ENCODE measurements around the gene NECTIN2. TPM values are rescaled to one million over a fixed set of nuclear protein-coding genes. Genes with fewer than 3 reads are reported as not detected.
"Not testable (repeated sequence)": the region's sequence is repeated elsewhere in the genome, so short reads cannot be mapped to it uniquely, and the experiment has no call there.

The NECTIN2 gene
- polyA plus RNA-seq, 3 donors from 2014 or later = 0.09 to 0.34 TPM; not detected in 1

DNA sequence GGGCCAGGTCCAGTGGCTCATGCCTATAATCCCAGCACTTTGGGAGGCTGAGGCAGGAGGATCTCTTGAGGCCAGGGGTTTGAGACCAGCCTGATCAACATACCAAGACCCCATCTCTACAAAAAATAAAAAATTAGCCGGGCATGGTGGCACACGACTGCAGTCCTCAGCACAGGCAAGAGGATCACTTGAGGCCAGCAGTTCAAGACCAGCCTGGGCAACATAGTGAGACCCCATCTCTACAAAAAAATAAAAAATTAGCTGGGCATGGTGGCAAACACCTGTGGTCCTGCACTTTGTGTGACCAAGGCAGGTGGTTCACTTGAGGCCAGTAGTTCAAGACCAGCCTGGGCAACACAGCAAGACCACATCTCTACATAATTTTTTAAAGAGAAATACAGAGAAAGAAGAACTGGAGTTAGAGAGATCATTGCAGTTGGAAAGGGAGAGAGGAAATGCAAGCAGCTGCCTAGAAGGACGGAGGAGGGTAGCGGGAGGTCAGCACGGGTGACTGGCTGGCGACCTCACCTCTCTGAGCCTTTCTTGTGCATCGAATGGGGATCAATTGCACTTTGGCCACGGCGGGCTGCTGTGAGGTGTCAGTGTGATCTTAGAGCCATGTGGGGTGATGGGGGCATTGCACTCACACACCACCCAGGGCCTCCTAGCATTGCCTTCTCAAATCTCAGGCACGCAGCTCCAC lies 23.3 kb upstream of the NECTIN2 start:
- H3K27ac Mint-ChIP-seq = no peak overlapping the region
- DNase-seq = no peak
- no peaks in the 10 kb centered on the region for H3K4me1 Mint-ChIP-seq

DNA sequence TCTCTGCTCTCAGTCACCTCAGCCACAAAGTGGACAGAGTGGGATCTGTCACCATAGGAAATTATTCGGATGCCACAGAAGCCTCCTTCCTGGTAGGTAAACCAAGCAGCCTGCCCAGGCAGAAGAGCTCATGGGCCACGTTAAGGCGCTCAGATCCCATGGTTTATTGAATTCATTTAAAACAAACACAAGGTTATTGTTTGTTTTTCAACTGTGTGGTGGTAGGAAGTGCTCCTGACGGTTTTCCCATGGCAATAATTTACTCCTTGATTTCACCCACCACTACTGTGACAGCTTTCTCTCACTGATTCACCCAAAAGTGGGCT lies 22.8 kb upstream of the NECTIN2 start:
- DNase-seq = no peak
- H3K27ac Mint-ChIP-seq = no peak overlapping the region
- H3K4me1 Mint-ChIP-seq = no peaks in the 10 kb centered on the region
- no peaks in the 10 kb centered on the region for H3K36me3 Mint-ChIP-seq
- H3K4me3 Mint-ChIP-seq = no peak overlapping the region
- H3K27me3 Mint-ChIP-seq (ENCODE audit: low read depth in 3 of 3) = peaks cover 2 to 8% (median 4%) of the 10 kb centered on the region in 3 donors
- no peaks in the 10 kb centered on the region for H3K9me3 Mint-ChIP-seq

More for the DNA sequence above, 23.3 kb upstream of the NECTIN2 start:
- Mint-ChIP-seq H3K27me3 (ENCODE audit: low read depth in 3 of 3) (peaks cover 2 to 9% (median 4%) of the 10 kb centered on the region in 3 donors), H3K4me3 (no peak overlapping the region), H3K36me3 (no peaks in the 10 kb centered on the region), H3K9me3 (no peaks in the 10 kb centered on the region)

DNA sequence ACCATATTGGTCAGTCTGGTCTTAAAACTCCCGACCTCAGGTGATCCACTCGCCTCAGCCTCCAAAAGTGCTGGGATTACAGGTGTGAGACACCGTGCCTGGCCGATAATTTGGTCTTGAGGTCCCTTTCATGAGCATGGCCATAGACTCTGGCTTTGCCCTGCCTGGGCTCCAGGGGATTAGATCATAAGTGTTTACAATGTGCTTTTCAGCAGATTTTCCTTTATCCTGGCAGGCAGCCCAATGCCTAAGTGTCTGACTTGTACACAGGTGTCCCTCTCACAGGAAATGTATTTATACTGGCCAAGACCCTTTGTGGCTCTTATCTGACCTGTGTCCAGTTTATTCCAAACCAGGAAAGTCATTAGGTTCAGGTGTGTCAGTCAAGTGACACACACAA lies 21.3 kb upstream of the NECTIN2 start:
- H3K27ac Mint-ChIP-seq = no peak overlapping the region
- no peak overlapping the region for H3K4me3 Mint-ChIP-seq
- peaks cover 2 to 8% (median 5%) of the 10 kb centered on the region in 3 donors for H3K27me3 Mint-ChIP-seq (ENCODE audit: low read depth in 3 of 3)
- no peaks in the 10 kb centered on the region for H3K9me3 Mint-ChIP-seq
- H3K4me1 Mint-ChIP-seq = no peaks in the 10 kb centered on the region
- H3K36me3 Mint-ChIP-seq = no peaks in the 10 kb centered on the region
- DNase-seq = no peak

DNA sequence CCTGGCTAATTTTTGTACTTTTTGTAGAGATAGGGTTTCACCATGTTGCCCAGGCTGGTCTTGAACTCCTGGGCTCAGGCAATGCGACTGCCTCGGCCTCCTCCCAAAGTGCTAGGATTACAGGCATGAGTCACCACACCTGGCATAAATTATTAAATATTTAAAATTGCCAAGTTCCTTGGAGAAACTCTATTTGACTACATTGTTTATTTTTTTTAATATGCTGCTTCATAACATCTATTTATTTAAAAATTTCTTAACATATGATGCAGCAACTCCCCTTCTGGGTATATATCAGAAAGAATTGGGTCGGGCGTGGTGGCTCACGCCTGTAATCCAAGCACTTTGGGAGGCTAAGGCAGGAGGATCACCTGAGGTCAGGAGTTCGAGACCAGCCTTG lies 13.2 kb upstream of the NECTIN2 start:
- peaks cover 3 to 12% (median 6%) of the 10 kb centered on the region in 3 donors for H3K27me3 Mint-ChIP-seq (ENCODE audit: low read depth in 3 of 3)
- H3K9me3 Mint-ChIP-seq, H3K27ac Mint-ChIP-seq: not testable (repeated sequence)

DNA sequence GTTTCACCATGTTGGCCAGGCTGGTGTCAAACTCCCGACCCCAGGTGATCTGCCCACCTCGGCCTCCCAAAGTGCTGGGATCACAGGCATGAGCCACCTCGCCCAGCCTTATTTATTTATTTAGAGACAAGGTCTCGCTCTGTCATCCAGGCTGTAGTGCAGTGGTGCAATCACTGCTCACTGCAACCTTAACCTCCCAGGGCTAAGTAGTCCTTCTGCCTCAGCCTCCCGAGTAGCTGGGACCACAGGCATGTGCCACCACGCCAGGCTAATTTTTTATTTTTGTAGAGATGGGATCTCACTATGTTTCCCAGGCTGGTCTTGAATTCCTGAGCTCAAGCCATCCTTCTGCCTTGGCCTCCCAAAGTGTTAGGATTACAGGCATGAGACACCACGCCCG lies 11.7 kb upstream of the NECTIN2 start:
- H3K36me3 Mint-ChIP-seq, H3K9me3 Mint-ChIP-seq, H3K4me3 Mint-ChIP-seq, DNase-seq, H3K27ac Mint-ChIP-seq, H3K4me1 Mint-ChIP-seq: not testable (repeated sequence)
- H3K27me3 Mint-ChIP-seq (ENCODE audit: low read depth in 3 of 3) = peaks cover 6 to 12% (median 7%) of the 10 kb centered on the region in 3 donors

More for the DNA sequence above, 13.2 kb upstream of the NECTIN2 start:
- H3K4me1 Mint-ChIP-seq, H3K4me3 Mint-ChIP-seq, DNase-seq, H3K36me3 Mint-ChIP-seq: not testable (repeated sequence)

DNA sequence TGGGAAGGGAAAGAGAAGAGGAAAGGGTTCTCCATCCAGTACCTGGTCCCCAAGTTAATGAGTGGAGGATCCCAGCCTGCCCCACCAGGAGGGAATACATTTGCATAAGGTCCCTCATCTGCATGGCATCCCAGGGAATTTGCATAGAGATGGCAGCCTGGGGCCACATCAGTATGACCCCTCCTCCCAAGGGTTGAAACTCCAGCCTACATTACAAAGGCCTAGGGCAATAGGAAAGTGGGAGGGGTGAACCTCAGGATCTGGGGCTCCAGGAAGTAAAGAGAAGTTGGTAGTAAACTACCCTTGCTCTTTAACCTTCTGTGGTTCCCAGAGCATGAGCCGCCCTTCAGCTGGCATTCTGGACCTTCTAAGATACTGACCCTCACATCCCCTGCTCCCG lies 6.8 kb upstream of the NECTIN2 start:
- H3K27ac Mint-ChIP-seq = no peak overlapping the region
- H3K27me3 Mint-ChIP-seq (ENCODE audit: low read depth in 3 of 3) = peaks cover 2 to 8% (median 4%) of the 10 kb centered on the region in 3 donors
- no peaks in the 10 kb centered on the region for H3K4me1 Mint-ChIP-seq
- no peaks in the 10 kb centered on the region for H3K36me3 Mint-ChIP-seq
- no peaks in the 10 kb centered on the region for H3K9me3 Mint-ChIP-seq
- DNase-seq = no peak
- no peak overlapping the region for H3K4me3 Mint-ChIP-seq

DNA sequence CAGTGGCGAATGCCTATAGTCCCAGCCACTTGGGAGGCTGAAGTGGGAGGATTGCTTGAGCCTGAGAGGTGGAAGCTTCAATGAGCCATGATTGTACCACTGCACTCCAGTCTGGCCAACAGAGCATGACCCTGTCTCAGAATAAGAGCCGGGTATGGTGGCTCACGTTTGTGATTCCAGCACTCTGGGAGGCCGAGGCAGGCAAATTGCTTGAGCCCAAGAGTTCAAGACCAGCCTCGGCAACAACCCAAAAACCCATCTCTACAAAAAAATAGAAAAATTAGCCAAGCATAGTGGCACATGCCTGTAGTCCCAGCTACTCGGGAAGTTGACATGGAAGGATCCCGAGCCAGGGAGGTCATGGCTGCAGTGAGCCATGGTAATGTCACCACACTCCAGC lies 5.3 kb upstream of the NECTIN2 start:
- H3K27ac Mint-ChIP-seq = no peak overlapping the region
- H3K4me3 Mint-ChIP-seq = no peak overlapping the region
- H3K4me1 Mint-ChIP-seq = peaks cover 10 to 13% of the 10 kb centered on the region in 2 donors
- H3K9me3 Mint-ChIP-seq = peaks cover 0 to 2% (median 0%) of the 10 kb centered on the region in 6 donors
- peaks cover 0 to 4% (median 0%) of the 10 kb centered on the region in 3 donors for H3K36me3 Mint-ChIP-seq
- peaks cover 4 to 10% (median 4%) of the 10 kb centered on the region in 3 donors for H3K27me3 Mint-ChIP-seq (ENCODE audit: low read depth in 3 of 3)
- DNase-seq = no peak

DNA sequence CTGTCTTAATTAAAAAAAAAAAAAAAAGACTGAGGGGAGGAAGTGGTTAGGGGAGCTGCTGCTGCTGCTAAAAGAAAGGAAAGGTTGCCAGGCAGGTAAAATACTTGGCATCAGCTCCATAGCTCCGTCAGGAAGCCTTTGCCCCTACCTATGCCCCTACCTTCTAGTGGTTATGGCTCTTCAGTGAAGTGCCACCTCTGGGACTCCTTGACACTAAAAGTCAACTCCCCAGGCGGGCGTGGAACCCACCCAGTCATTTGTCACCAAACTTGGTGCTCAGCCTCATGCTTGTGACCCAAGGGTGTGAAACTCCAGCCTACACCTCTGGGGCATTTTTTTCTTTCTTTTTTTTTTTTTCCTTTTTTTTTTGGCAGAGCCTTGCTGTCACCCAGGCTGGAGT lies 4.9 kb upstream of the NECTIN2 start:
- no peak overlapping the region for H3K27ac Mint-ChIP-seq

DNA sequence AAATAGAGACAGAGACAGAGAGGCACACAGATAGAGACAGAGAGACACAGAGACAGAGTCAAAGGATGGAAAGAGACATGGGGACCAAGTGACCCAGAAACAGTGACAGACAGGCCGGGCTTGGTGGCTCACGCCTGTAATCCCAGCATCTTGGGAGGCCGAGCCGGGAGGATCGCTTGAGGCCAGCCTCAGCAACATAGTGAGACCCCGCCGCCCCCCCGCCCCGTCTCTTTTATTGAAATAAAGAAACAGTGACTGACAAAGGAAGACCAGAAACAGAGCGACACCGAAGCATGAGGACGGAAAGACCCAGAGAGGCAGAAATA lies 848 bp upstream of the NECTIN2 start:
- peaks cover 23 to 25% of the 10 kb centered on the region in 2 donors for H3K4me1 Mint-ChIP-seq
- H3K36me3 Mint-ChIP-seq = peaks cover 0 to 4% (median 0%) of the 10 kb centered on the region in 3 donors
- H3K4me3 Mint-ChIP-seq = peak overlapping the region; percentile 78 to 93 (median 87)
- H3K9me3 Mint-ChIP-seq = peaks cover 0 to 2% (median 0%) of the 10 kb centered on the region in 6 donors
- peak overlapping the region in 5 of 6 donors; percentile 43 to 75 (median 72) for H3K27ac Mint-ChIP-seq
- DNase-seq = no peak
- peaks cover 7 to 17% (median 16%) of the 10 kb centered on the region in 3 donors for H3K27me3 Mint-ChIP-seq (ENCODE audit: low read depth in 3 of 3)

More for the DNA sequence above, 4.9 kb upstream of the NECTIN2 start:
- Mint-ChIP-seq H3K4me1 (peaks cover 12 to 15% of the 10 kb centered on the region in 2 donors), H3K36me3 (peaks cover 0 to 4% (median 0%) of the 10 kb centered on the region in 3 donors), H3K4me3 (no peak overlapping the region), H3K9me3 (peaks cover 0 to 2% (median 0%) of the 10 kb centered on the region in 6 donors), H3K27me3 (ENCODE audit: low read depth in 3 of 3) (peaks cover 4 to 12% (median 4%) of the 10 kb centered on the region in 3 donors)
- DNase-seq = no peak

DNA sequence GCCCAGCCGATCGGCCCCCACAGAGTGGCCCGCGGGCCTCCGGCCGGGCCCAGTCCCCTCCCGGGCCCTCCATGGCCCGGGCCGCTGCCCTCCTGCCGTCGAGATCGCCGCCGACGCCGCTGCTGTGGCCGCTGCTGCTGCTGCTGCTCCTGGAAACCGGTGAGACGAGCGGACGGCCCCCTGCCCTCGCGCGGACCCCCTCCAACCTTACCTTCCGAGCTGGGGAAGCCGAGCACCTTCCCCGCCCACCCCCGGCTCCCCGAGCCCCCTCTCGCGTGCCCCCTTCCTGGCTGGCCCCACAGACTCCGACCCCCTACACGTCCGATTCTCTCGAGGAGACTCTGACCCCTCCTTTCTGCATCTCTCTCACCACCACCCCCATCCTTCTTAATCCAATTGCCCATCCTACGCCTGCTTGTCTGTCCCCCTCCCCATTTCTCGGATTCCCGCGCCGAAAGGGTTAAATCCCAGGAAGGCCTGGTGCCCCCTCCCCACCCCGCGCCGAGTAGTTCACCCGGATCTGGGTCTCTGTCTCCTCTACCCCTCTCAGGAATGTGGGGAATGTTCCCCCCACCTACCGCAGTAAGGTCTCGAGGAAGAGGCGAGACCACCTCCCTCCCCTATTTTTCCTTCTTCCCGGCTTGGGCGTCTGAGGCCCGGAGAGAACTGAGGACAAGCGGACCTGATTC lies 502 bp downstream of the NECTIN2 start:
- Mint-ChIP-seq H3K27me3 (ENCODE audit: low read depth in 3 of 3) (peaks cover 7 to 17% (median 16%) of the 10 kb centered on the region in 3 donors), H3K36me3 (peaks cover 0 to 4% (median 0%) of the 10 kb centered on the region in 3 donors), H3K4me3 (peak overlapping the region; percentile 80 to 90 (median 87)), H3K9me3 (peaks cover 0 to 2% (median 0%) of the 10 kb centered on the region in 6 donors), H3K4me1 (peaks cover 23 to 25% of the 10 kb centered on the region in 2 donors), H3K27ac (peak overlapping the region in 1 of 6 donors; percentile 55)
- no peak for DNase-seq

DNA sequence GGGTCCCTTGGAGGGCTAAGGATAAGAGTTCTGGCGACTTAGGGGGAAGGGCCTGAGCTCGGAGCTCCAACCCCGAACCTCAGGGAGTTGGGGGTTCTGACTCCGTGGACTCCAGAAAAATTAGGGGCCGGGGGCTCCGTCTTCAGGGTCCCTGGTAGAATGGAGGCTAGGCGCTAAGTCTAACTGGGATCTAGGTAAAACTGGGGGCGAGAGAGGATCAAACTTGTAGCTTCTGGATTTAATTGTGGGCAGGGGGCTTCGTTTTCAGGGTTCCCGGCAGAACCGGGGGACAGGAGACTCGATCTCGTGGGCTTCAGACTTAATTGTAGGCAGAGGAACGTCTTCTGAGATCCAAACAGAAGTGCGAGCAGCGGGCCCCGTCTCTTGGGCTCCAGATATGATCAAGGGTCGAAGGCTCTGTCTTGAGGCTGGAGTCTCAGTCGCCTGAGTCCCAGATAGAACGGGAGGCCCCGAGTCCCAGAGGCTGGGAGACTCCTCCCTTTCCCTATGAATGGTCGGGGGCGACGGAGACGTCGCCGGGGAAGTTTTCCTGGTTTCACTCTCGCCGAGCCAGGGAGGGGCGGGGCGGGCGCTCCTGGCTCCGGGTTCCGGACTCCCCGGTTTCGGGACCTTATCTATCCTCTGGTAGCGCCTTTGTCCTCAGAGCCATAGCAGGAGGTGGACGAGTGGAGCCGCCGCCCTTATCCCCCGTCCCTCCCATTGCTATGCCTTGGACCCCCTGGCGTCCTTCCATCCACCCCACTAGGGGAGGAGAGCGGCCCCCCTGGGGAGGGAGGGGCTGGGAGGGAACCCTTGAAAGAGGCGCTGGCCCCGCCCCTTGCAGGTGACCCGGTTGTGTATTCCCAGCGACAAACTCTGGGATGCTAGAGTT lies 1.3 kb downstream of the NECTIN2 start:
- no peak for DNase-seq
- Mint-ChIP-seq H3K4me3 (peak overlapping the region; percentile 80 to 90 (median 86)), H3K27ac (peak overlapping the region in 5 of 6 donors; percentile 56 to 83 (median 70)), H3K9me3 (peaks cover 0 to 2% (median 0%) of the 10 kb centered on the region in 6 donors), H3K4me1 (peaks cover 23 to 25% of the 10 kb centered on the region in 2 donors), H3K36me3 (peaks cover 0 to 4% (median 0%) of the 10 kb centered on the region in 3 donors), H3K27me3 (ENCODE audit: low read depth in 3 of 3) (peaks cover 7 to 18% (median 16%) of the 10 kb centered on the region in 3 donors)

DNA sequence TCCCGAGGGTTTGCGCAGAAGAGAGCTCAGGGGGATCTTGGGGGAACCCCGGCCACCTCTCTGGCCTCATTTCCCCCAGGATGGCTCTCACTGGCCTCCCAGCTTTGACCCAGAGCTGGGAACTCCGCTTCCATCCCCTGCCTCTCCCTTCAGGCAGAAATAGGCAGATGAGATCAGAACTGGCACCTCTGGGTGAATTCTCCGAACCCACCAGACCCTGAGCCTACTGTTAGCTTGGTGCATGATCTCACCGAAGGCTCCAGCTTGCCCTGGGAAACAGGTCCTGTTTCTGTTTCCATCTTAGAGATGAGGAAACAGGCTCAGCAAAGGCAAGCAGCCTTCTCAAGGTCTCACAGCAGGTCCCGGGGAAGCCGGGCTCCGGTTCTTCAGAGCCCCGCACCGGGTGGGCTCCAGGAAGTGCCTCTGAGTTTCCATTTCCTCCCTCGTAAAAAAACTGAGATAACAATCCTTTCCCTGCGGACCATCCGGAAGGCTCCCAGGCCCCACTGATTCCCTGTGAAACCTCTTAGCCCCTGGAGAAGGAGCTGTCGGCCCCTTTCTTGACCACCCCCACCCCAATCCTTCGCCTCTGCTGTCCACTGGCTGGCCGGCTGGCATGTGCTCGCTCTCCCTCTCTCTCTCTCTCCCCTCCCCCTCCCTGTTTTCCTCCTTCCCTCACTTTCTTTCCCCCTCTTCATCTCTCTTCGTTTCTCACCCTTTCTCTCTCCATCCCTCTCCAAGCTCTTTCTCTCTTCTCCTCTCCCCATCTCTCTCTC lies 2.1 kb downstream of the NECTIN2 start:
- Mint-ChIP-seq H3K36me3 (peaks cover 0 to 4% (median 0%) of the 10 kb centered on the region in 3 donors), H3K4me1 (peaks cover 23 to 25% of the 10 kb centered on the region in 2 donors), H3K9me3 (peaks cover 0 to 2% (median 0%) of the 10 kb centered on the region in 6 donors), H3K27me3 (ENCODE audit: low read depth in 3 of 3) (peaks cover 7 to 19% (median 16%) of the 10 kb centered on the region in 3 donors), H3K27ac (peak overlapping the region in 1 of 6 donors; percentile 28), H3K4me3 (peak overlapping the region in 1 of 5 donors; percentile 23)
- no peak for DNase-seq

All from immature natural killer cell (primary cell).